Measurements from ENCODE around the gene ATG4C.

- TF ChIP-seq POLR2A (IDR thresholded peaks at IDR 0.05) (no peak), CTCF (IDR thresholded peaks at IDR 0.05) (no peak)
Observed at GRCh38 chr1:62849031-62849430, 65.1 kb downstream of the ATG4C start.
